Heart left ventricle (tissue), 16 donors: ENCODE measurements around the gene OR3A2. TPM values are rescaled to one million over a fixed set of nuclear protein-coding genes. Genes with fewer than 3 reads are reported as not detected.
"Not testable (repeated sequence)": the region's sequence is repeated elsewhere in the genome, so short reads cannot be mapped to it uniquely, and the experiment has no call there.

ENCODE experiments used
- ATAC-seq, 4 donors: fragments of 200-7000 bp; cut with Tn5 transposase; one replicate each; pipeline ENCODE4 v1.9.1; 2020 to 2022; ENCODE audit warnings: moderate library complexity in 4 of 4, mild to moderate bottlenecking in 3 of 4, moderate number of reproducible peaks in 1 of 4
- DNase-seq, 5 donors: peaks; one replicate each; pipeline ENCODE4 v3.0.0-alpha.2; 2020
- H3K27ac ChIP-seq, 12 donors: fragments of 200-600 bp; sonication (generic) in 4 of 12; one replicate each; pipeline versions ENCODE4 v1.5.0 to v1.8.0; 2016 to 2022; ENCODE audit warnings: mild to moderate bottlenecking in 2 of 12
- H3K27me3 ChIP-seq, 9 donors: fragments of 200-600 bp; sonication (generic) in 2 of 9; one replicate each; pipeline versions ENCODE4 v1.5.1 to v1.8.0; 2016 to 2022; ENCODE audit warnings: mild to moderate bottlenecking in 3 of 9
- H3K36me3 ChIP-seq, 9 donors: fragments of 200-600 bp; sonication (generic) in 2 of 9; one replicate each; pipeline versions ENCODE4 v1.5.0 to v1.8.0; 2018 to 2022; ENCODE audit warnings: mild to moderate bottlenecking in 2 of 9
- H3K4me1 ChIP-seq, 12 donors: fragments of 200-600 bp; sonication (generic) in 4 of 12; one replicate each; pipeline versions ENCODE4 v1.5.0 to v1.8.0; 2016 to 2022; ENCODE audit warnings: mild to moderate bottlenecking in 3 of 12
- H3K4me3 ChIP-seq, 12 donors: fragments of 200-600 bp; sonication (generic) in 4 of 12; one replicate each; pipeline versions ENCODE4 v1.5.0 to v1.8.0; 2017 to 2022; ENCODE audit warnings: mild to moderate bottlenecking in 9 of 12, moderate library complexity in 4 of 12
- H3K9me3 ChIP-seq, 12 donors: fragments of 200-600 bp; sonication (generic) in 4 of 12; one replicate each; pipeline versions ENCODE4 v1.5.0 to v1.8.0; 2016 to 2022; ENCODE audit warnings: mild to moderate bottlenecking in 1 of 12
- POLR2A ChIP-seq, 2 donors: fragments of 450-650 bp; IDR thresholded peaks; one replicate each; pipeline ENCODE4 v1.6.1; 2017; ENCODE audit warnings: antibody characterized with exemption in 2 of 2, mild to moderate bottlenecking in 2 of 2, moderate library complexity in 2 of 2
- WGBS, 4 donors: extraction: QIAGEN DNeasy Blood & Tissue Kit in 2 of 4; methylation state at CpG; one replicate each; pipeline versions ENCODE4 v1.1.5 to v1.1.7; 2013 to 2018; 5-methylcytosine and 5-hydroxymethylcytosine counted together
- intact Hi-C, 10 donors: fragments of 100-400 bp; cut with DNase I; formaldehyde crosslinking; loops; one replicate each; pipeline versions ENCODE4 v1.11.1 to v1.14.2; 2022
- polyA plus RNA-seq, 2 donors: library from polyadenylated mRNA; stranded (reverse); fragments of 200-250 nt; gene quantifications; one replicate each; pipeline ENCODE4 v1.2.3, GENCODE V29; 2013
- total RNA-seq, 9 donors: library from RNA; depleted of rRNA in 2 of 9; stranded (reverse); fragments of >200 nt in 2 of 9; fragmentation: NEBNext Ultra II Directional in 3 of 9; extraction: Animal tissue kit (Norgen Biotek cat#: 25700) in 3 of 9; gene quantifications; one replicate each; pipeline versions ENCODE4 v1.1.0 to v1.2.4, GENCODE V29; 2016 to 2023
- TF ChIP-seq, protein P1 (sequence below), 12 donors: fragments of 200-600 bp; sonication (generic) in 4 of 12; IDR thresholded peaks; one replicate each; pipeline versions ENCODE4 v1.5.0 to v1.8.0; 2018 to 2022; ENCODE audit warnings: antibody characterized with exemption in 12 of 12, mild to moderate bottlenecking in 5 of 12
- donor health status: ischemic (EF 13 %, LVEDD 7.1; RV severe dilation, severe dysfunction).
- donor health status: healthy with polysubstance abuse.
- donor health status: DM: no; HTN: yes; CAD: no.
- donor health status: DM: no; HTN: no; CAD: no.
- donor health status: ischemic (EF 25% LVEDD 6.9; RV normal size, moderate dysfunction).
- donor health status: ischemic (EF 25% LVEDD 5.7; RV mildly dilated, moderate dysfunction).
- donor health status: healthy.
- donor health status: DM: yes; HTN: yes; CAD: no.
- donor health status: ischemic (EF 35%, LVEDD 5.7; RV mildly dilated, moderate dysfunction).
- donor health status: nonischemic (EF 11% LVEDD 7.7; RV severe dilation, severe dysfunction).
- donor health status: DM: yes; HTN: yes; CAD: no.
- donor health status: PGD.
- donor health status: ischemic (EF 29% LVEDD 5.4; RV normal size, mild dysfunction).
- donor health status: nonischemic (EF 23%, LVEDD 6.1; RV moderate dilation, normal function).

OR3A2 gene
- total and polyA plus RNA-seq, 11 donors, result 0.35 TPM; not detected in 10

DNA sequence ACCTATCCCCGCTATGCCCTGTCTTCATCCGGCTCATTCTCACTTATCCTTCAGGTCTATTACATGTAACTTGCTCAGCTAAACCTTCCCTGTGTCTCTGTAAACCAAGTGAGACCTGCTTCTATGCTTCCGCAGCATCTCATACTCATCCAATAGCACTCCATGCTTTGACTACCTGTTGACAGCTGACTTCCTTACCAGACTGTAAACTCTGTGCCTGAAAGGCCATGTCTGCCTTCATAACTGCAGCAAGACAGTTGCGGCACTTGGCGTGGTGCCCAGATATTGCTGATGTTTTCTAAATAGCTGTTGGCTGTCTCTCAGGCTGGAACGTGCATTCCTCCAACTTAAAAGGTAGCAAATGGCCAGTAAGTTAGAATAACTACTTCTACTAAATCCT is 13.9 kb upstream of the OR3A2 start:
- H3K27me3 ChIP-seq, result no peaks in the 10 kb centered on the region
- H3K4me1 ChIP-seq, result no peaks in the 10 kb centered on the region
- WGBS, 4 donors, result 37 to 48% (median 45%) methylated on average over 6 of the region's 6 CpGs
- H3K4me3 ChIP-seq, result no peak overlapping the region
- H3K27ac ChIP-seq, result no peak overlapping the region
- no peak for DNase-seq
- H3K9me3 ChIP-seq, result peaks cover 0 to 5% (median 0%) of the 10 kb centered on the region in 12 donors
- TF ChIP-seq, protein P1, sequence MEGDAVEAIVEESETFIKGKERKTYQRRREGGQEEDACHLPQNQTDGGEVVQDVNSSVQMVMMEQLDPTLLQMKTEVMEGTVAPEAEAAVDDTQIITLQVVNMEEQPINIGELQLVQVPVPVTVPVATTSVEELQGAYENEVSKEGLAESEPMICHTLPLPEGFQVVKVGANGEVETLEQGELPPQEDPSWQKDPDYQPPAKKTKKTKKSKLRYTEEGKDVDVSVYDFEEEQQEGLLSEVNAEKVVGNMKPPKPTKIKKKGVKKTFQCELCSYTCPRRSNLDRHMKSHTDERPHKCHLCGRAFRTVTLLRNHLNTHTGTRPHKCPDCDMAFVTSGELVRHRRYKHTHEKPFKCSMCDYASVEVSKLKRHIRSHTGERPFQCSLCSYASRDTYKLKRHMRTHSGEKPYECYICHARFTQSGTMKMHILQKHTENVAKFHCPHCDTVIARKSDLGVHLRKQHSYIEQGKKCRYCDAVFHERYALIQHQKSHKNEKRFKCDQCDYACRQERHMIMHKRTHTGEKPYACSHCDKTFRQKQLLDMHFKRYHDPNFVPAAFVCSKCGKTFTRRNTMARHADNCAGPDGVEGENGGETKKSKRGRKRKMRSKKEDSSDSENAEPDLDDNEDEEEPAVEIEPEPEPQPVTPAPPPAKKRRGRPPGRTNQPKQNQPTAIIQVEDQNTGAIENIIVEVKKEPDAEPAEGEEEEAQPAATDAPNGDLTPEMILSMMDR (IDR thresholded peaks at IDR 0.05), result no peak
- TF ChIP-seq POLR2A (IDR thresholded peaks at IDR 0.05), result no peak
- no peak for ATAC-seq
- H3K36me3 ChIP-seq, result no peaks in the 10 kb centered on the region
- intact Hi-C loops, result no loop called here

DNA sequence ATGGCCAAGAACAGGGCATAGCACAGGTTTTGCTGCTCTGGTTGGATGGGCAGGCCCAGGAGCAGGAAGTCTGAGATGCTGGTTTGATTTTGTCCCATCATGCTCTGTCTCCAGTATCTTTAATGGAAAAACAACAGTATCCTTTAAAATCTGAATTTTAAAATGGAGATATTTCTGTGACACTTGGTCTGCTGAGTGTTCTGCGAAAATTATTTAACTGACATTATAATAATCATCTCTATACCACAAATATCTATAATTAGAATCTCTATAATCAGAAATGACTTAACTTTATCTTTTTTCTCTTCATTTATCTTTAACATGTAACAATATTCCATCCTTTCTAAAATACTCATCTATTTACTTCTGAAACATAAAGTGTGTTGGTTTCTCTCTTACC is 12.2 kb upstream of the OR3A2 start, which contains the start of gene OR1E1:
OR1E1 (minus strand) TSS at position 101 of the 400 bp plus-strand sequence; CDS start at position 101, 0 bp downstream.
- no peaks in the 10 kb centered on the region for H3K9me3 ChIP-seq

DNA sequence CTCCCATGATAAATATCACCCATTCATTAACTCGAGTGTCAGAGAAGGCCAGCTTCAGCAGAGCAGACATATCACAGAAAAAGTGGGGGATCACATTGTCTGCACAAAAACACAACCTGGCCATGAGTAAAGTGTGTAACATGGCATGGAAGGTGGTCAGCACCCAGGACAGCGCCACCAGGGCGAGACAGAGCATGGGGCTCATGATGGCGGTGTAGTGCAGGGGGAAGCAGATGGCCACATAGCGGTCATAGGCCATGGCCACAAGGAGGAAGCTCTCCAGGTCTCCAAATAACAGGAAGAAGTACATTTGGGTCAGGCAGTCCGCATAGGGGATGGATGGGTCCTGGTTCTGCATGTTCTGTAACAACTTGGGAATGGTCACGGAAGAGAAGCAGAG is 11.7 kb upstream of the OR3A2 start:
- H3K4me3 ChIP-seq, H3K36me3 ChIP-seq, intact Hi-C loops, H3K27ac ChIP-seq, ATAC-seq, H3K4me1 ChIP-seq, H3K27me3 ChIP-seq, DNase-seq, H3K9me3 ChIP-seq: not testable (repeated sequence)
- WGBS, 4 donors, result 40 to 44% (median 42%) methylated on average over 7 of the region's 7 CpGs

More for the DNA sequence above, 12.2 kb upstream of the OR3A2 start, which contains the start of gene OR1E1:
- TF ChIP-seq POLR2A (IDR thresholded peaks at IDR 0.05), result no peak
- TF ChIP-seq, protein P1 (IDR thresholded peaks at IDR 0.05), result no peak
- no peak within 1 kb of the TSS for H3K4me3 ChIP-seq
- no peaks in the 10 kb centered on the region for H3K27me3 ChIP-seq
- no peaks in the 10 kb centered on the region for H3K36me3 ChIP-seq
- no peak for DNase-seq
- no peak within 1 kb of the TSS for H3K27ac ChIP-seq
- no peak for ATAC-seq
- 73 to 84% (median 83%) methylated on average over 1 of the region's 1 CpG for WGBS, 4 donors
- no peaks in the 10 kb centered on the region for H3K4me1 ChIP-seq
- intact Hi-C loops, result no loop called here

DNA sequence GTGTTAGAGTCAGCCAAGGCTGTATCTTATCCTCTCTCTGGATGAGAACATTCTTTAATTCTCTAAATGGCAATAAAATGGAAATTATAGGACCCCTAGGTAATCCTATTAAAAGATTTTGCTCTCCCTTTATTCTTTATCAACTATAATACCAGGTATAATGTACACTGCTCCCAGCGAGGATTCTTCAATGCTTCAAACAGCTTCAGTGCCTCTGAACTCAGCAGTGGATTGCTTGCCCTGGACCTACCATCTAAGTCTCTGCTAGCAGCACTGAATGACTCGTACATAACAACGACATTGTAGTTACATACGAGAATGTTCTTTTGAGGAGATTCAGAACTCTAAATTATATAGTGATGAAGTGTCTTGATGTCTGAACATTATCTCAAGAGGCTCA is 3.7 kb upstream of the OR3A2 start:
- no peak for TF ChIP-seq POLR2A (IDR thresholded peaks at IDR 0.05)
- TF ChIP-seq, protein P1 (IDR thresholded peaks at IDR 0.05), result no peak

DNA sequence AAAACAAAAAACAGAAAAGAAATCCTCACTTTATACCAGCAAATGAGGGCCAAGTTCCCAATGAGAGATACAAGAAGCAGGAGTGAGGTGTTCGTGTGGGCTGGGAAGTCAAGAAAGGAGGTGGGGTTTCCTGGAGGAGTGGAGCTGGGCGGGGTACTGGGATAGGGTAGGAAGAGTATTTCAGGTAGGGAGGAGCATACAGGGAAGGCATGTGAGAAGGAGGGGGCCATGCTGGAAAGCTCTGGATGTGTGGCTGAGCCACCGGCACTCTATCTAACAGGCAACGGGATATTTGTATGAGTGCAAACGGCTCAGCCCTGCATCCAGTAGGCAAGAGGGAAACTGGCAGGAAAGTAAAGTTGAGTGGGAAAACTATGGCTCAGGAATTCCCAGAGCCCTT is 4.2 kb downstream of the OR3A2 start:
- 70 to 78% (median 75%) methylated on average over 5 of the region's 5 CpGs for WGBS, 4 donors
- Histone ChIP-seq H3K27ac (no peak overlapping the region), H3K4me3 (no peak overlapping the region), H3K36me3 (no peaks in the 10 kb centered on the region), H3K4me1 (no peaks in the 10 kb centered on the region), H3K27me3 (peaks cover 8 to 51% (median 16%) of the 10 kb centered on the region in 9 donors), H3K9me3 (no peaks in the 10 kb centered on the region)
- intact Hi-C loops, result no loop called here
- DNase-seq (no peak), ATAC-seq (no peak)
- no peak for TF ChIP-seq POLR2A (IDR thresholded peaks at IDR 0.05)
- TF ChIP-seq, protein P1 (IDR thresholded peaks at IDR 0.05), result no peak

More for the DNA sequence above, 3.7 kb upstream of the OR3A2 start:
- peaks cover 0 to 12% (median 0%) of the 10 kb centered on the region in 12 donors for H3K9me3 ChIP-seq
- WGBS, 4 donors, result 64 to 75% (median 71%) methylated on average over 4 of the region's 4 CpGs
- no peak for ATAC-seq
- no peaks in the 10 kb centered on the region for H3K36me3 ChIP-seq
- intact Hi-C loops, result no loop called here
- peaks cover 8 to 35% (median 23%) of the 10 kb centered on the region in 9 donors for H3K27me3 ChIP-seq
- H3K27ac ChIP-seq, result no peak overlapping the region
- DNase-seq, result no peak
- no peak overlapping the region for H3K4me3 ChIP-seq
- H3K4me1 ChIP-seq, result no peaks in the 10 kb centered on the region
